ENCODE measurements around the gene LRRC37A3.
"Not testable (repeated sequence)": the region's sequence is repeated elsewhere in the genome, so short reads cannot be mapped to it uniquely, and the experiment has no call there.

DNA sequence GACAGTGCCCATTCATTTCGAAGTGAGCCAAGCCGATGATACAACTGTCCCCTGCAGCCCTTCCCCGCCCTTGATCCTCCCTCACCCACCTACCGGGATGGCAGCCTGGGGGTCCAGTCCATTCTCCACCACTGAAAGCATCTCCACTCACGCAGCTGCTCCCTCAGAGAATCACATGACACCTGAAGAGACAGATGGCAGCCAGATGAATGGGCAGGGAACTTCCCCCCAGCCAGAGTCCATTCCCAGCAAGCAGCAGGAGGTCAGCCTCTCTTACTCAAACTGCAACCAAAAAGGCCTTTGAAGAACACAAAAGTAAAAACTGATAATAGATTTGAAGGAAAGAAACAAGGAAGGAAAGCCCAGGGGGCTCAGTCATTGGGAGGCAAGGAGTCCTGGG is 90.2 kb downstream of the LRRC37A3 start:
- TF ChIP-seq, protein P1, sequence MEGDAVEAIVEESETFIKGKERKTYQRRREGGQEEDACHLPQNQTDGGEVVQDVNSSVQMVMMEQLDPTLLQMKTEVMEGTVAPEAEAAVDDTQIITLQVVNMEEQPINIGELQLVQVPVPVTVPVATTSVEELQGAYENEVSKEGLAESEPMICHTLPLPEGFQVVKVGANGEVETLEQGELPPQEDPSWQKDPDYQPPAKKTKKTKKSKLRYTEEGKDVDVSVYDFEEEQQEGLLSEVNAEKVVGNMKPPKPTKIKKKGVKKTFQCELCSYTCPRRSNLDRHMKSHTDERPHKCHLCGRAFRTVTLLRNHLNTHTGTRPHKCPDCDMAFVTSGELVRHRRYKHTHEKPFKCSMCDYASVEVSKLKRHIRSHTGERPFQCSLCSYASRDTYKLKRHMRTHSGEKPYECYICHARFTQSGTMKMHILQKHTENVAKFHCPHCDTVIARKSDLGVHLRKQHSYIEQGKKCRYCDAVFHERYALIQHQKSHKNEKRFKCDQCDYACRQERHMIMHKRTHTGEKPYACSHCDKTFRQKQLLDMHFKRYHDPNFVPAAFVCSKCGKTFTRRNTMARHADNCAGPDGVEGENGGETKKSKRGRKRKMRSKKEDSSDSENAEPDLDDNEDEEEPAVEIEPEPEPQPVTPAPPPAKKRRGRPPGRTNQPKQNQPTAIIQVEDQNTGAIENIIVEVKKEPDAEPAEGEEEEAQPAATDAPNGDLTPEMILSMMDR (IDR thresholded peaks at IDR 0.05) = not testable (repeated sequence)
- not testable (repeated sequence) for TF ChIP-seq POLR2A (IDR thresholded peaks at IDR 0.05)

Data from adrenal gland (tissue), 5 donors.